CD4-positive, alpha-beta T cell treated with Interleukin-4 for 1 hour (primary cell): ENCODE results near the gene TTYH3.

Experiments
- DNase-seq, 2 donors: peaks; one replicate each; pipeline ENCODE4 v3.0.0-alpha.2; 2020 to 2022

TTYH3 gene

DNA sequence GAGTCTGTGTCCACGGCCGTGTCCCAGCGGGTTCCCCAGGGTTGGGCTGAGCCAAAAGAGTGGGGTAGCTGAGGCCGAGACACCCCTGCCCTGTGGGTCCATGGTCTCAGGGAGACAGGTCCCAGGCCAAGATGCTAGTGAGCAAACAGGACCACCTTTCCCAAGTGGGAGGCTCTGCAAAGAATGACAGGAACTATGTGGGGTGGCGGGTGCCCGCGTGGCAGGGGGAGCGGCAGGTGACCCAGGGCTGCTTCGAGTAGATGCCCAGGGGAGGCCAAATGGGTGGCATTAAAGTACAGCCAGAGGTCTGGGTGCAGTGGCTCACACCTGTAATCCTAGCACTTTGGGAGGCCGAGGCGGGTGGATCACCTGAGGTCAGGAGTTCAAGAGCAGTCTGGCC, 18.2 kb downstream of the TTYH3 start:
- DNase-seq, result no peak

DNA sequence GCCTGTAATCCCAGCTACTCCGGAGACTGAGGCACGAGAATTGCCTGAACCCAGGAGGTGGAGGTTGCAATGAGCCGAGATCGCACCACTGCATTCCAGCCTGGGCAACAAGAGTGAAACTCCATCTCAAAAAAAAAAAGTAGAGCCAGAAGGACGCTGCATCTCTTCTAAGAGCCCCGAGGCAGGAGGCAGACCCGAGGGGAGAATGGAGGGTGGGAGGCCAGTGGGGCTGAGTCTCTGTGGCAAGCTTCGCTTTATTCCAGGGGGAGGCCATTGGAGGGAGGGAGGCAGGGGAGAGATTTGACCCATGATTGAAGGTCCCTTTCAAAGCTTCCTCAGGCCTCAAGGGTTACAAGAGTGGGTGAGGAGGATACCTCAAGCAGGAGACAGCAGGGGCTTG, 18.7 kb downstream of the TTYH3 start:
- no peak for DNase-seq

DNA sequence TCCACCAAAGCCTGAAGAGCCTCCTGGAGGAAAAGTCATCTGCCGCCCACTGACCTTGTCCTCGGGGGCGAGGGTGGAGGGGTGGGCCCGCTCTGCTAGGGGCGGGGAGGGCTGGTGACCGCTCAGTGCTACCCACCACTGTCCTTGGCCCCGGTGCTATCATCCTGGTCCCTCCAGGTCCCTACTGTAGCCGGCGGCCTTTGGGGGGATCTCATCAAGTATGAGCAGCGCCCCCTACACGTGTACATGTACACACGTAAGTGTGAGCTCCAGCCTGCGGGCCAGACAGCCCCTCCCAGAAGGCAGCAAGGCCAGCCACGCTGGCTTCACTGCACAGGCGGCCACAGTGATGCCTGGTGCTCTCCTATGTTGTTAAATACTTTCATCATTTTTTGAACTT, 19.6 kb downstream of the TTYH3 start:
- DNase-seq, result no peak

DNA sequence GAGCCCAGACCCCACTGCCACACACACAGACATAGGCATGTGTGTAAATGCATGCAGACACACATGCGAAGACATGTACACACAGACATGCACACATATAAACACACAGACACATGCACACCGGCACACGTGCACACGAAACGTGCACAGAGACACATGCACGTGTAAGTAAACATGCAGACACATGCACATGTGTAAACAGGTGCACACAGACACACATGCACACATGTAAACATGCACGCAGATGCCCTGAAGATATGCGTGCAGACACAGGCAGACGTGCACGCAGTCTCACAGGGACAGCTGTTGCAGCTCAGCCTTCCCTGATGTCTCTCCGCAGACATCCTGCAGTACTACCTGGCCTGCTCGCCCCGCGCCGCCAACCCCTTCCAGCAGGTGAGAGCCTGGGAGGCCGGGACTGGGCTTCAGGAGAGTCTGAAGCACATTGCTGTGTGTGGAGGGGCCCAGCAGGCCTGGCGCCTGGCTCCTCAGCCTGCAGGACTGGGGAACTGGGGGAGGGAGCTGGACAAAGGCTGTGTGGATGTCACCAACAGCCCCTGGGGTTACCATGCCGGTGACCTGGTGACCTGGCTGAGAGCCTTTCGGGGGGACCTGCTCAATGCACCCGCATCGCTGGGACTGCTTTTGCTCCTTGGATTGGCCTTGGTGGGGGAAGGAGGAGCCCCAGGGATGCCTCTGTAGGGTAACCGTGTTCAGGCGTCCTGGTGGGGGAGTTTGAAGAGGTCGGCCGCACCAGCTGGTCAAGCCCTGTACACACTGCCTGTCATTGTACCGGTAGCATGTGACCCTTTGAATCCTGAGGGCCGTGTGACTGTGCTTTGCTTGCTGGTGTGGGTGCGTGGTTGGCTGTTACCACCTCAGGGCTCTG, 20.3 kb downstream of the TTYH3 start:
- no peak for DNase-seq

DNA sequence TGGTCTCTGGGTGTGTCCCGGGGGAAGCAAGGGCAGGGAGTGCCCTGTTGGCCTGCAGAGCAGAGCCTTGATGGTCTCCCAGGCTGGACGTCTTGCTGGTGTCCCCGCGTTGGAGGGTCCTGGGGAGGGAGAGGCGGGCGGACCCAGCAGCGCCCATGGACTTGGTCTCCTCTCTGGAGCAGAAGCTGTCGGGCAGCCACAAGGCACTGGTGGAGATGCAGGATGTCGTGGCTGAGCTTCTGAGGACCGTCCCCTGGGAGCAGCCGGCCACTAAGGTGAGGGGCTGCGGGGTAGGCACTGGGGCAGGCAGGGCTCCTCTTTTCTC, 20.9 kb downstream of the TTYH3 start:
- DNase-seq, result no peak

DNA sequence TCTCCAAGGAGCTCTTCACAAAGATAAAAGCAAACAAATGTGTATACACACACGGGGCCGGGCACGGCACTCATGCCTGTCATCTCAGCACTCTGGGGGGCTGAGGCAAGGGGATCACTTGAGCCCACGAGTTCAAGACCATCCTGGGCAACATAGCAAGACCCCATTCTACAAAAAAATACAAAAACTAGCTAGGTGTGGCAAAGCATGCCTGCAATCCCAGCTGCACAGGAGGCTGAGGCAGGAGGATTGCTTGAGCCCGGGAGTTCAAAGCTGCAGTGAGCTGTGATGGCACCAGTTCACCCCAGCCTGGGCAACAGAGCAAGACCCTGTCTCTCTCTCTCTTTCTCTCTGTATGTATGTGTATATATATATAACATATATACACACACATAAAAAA, 22.3 kb downstream of the TTYH3 start:
- no peak for DNase-seq

DNA sequence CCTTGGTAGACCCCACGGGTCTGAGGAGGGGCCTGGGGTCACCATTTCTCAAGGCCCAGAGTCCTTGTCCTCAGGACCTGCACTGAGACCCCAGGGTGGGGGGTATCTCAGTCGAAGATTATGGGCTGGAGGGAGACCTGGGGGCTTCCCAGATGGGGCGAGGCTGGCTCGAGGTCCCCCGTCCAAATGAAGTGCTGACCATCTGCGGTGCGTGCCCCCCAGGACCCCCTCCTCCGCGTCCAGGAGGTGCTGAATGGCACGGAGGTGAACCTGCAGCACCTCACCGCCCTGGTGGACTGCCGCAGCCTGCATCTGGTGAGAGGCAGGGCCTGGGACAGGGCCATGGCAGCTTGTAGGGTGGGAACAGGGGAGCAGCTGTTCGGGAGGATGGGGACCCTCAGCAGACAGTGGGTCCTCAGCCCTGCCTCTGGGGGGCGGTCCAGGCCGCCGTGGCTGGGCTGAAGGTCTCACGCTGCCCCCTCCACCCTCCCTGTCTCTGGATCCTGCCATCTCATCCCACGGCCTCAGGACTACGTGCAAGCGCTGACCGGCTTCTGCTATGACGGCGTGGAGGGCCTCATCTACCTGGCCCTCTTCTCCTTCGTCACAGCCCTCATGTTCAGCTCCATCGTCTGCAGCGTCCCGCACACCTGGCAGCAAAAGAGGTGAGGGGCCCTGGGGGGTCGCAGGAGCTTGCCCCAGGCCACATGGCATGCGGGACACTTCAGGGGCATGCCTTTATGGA, 24.3 kb downstream of the TTYH3 start:
- DNase-seq, result no peak

DNA sequence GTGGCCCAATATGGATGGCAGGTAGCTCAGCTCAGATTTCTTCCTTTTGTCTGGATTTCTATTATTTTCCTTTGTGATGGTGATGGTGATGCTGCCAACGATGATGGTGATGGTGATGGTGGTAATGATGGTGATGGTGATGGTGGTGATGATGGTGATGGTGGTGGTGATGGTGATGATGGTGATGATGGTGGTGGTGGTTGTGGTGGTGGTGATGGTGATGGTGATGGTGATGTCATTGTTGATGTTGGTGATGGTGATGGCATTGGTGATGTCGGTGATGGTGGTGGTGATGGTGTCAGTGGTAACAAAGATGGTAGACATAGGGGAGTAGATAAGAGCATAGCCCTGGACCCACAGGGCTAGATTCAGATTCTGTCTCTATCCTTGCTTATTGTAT, 25.4 kb downstream of the TTYH3 start:
- no peak for DNase-seq

DNA sequence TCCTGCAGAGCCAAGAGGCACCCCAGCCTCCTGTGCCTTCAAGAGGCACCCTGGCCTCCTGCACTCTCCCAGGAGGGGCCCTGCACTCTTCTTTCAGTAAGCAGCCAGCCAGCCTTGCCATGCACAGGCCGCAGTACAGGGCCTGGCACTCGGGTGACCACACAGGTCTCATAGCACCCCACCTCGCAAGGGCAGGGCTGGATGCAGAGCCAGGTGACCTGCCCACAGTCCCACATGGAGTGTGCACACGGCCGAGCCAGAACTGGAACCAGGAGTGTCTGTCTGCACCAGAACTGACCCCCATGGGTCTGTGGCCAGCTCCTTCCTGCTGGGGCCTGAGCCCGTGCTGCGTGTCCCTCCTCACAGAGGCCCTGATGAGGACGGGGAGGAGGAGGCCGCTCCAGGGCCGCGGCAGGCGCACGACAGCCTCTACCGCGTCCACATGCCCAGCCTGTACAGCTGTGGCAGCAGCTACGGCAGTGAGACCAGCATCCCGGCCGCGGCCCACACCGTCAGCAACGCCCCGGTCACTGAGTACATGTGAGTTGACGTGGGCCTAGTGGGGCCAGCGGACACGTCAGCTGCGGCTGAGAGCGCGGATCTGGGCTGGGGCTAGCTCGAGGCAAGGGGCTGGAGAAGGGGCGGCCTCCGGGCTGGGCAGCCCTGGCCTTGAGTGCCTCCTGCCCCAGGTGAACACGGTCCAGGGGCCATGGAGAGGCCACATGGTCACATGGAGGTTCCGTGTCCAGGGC, 26.3 kb downstream of the TTYH3 start:
- no peak for DNase-seq

DNA sequence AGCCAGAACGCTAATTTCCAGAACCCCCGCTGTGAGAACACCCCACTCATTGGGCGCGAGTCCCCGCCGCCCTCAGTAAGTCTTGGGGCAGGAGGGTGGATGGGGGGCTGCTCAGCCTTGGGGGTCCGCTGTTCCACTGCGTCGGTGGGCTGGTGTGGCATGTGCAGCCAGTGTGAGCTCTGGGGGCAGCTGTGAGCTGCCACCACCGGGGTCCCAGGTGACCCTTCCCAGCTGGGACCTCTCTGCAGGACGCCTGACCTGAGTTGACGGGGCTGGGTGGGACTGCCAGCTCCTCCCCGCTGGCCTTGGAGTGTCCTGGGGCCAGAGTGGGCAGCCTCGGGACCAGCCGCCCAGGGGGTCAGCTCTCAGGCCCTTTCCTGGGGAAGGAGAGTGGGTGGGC, 27.2 kb downstream of the TTYH3 start:
- no peak for DNase-seq

DNA sequence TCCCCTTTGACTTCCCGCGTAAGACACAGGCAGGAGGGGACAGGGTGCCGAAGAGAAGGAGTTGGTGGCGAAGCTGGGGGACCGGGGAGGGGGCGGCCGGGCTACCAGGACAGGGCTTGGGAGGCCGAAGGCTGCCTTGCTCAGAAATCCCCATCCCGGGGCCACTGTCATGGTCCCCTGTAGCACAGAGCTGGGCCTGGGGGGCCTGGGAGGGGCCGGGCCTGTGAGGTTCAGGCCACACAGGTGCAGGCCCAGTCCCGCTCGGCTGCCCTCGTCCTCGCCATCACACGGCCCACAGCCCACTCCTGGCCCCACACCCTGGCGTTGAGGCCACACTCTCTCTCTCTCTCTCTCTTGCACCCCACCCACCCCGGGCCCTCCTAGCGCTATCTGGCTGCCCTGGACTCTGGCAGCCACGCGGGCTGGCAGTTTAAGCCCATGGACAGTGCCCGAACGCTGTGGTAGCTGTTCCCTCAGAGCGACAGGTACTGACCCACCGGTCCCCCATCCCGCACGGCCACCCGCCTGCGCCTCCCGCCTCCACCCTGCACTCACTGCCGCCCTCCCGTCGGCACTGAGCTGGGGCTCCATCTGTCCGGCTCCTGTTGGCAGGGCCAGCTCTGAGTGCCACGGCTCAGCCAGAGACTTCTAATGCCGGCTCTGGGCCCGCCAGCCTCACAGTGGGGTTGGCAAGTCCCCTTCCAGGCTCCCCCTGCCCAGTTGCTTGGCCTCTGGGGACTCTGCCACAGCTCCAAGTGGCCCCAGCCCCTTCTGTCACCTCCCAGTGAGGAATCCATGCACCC, 28.0 kb downstream of the TTYH3 start:
- no peak for DNase-seq

DNA sequence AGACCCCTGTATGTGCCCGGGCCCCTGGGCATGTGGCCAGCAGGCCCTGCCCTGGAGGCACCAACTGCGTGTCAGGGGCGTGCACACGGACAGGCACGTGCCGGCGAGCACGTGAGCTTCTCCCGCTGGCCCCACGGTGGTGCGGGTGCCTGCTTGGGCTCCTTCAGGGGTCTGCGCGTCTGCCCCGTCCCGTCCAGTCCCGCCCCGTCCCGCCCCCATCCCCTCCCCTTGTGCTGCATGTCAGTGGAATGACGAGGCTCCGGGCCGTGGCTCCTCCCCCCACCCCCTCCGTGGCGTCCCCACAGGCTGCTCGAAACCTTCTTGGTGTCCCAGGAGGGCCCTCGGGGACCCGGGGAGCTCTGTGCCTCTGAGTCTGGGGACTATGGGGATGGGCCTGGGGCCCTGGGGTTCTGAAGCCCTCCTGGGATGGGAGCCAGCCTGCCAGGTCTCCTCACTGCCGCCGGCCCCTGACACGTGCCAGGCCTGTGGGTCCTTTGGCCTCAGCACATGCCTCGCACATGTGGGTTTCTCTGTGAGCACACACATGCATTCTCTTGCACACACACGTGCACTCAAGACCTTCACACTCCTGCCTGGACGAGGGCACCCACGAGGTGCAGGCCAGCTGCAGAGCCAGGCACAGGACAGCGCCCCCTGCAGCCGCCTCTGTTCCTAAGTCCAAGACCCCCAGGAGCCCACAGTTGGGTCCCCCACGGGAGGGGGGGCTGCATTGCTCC, 28.7 kb downstream of the TTYH3 start:
- no peak for DNase-seq

DNA sequence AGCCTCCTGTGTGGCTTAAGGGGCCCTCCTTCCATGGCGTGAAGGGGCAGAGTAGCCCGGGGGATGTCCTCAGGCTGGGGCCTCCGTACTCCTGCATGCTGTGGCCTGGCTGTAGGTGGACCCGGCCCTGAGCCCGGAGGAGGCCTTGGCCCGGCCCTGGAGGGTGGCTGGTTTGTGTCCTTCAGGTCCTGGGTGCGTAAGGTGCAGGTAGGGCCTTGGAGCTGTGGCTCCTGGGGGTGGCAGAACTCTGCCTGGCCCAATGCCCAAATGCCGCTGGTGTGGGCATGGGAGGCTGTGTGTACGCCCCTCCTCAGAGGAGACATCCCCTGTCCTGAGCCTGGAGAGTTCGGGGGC, 29.3 kb downstream of the TTYH3 start:
- DNase-seq, result no peak

DNA sequence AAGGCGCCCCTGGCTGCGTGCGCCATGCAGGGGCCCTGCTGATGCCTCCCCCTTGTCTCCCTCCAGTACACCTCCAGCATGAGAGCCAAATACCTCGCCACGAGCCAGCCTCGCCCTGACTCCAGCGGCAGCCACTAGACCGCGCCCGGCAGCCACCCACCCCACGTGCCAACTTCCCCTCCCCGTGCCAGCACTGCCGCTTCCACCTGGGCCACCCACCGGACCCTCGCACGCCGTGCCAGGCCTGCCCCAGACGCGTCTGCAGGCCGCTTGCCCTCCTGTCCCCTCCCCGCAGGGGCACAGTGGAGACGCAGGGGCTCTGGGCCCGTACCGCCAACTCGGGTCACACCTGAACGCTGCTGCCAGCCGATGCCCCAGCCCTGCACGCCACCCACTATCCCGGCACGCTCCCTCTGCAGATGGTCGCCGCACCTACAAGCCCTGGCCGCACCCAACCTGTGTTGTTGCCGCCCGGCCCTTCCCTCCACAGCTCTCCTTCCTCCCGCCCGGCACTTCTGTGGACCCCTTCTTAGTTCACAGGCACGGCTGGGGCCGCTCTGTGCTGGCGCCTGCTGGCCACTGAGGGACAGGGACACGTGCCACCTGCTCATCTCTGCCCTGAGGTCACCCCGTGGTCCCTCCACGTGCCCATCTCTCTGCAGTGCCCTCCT, 30.0 kb downstream of the TTYH3 start:
- no peak for DNase-seq

DNA sequence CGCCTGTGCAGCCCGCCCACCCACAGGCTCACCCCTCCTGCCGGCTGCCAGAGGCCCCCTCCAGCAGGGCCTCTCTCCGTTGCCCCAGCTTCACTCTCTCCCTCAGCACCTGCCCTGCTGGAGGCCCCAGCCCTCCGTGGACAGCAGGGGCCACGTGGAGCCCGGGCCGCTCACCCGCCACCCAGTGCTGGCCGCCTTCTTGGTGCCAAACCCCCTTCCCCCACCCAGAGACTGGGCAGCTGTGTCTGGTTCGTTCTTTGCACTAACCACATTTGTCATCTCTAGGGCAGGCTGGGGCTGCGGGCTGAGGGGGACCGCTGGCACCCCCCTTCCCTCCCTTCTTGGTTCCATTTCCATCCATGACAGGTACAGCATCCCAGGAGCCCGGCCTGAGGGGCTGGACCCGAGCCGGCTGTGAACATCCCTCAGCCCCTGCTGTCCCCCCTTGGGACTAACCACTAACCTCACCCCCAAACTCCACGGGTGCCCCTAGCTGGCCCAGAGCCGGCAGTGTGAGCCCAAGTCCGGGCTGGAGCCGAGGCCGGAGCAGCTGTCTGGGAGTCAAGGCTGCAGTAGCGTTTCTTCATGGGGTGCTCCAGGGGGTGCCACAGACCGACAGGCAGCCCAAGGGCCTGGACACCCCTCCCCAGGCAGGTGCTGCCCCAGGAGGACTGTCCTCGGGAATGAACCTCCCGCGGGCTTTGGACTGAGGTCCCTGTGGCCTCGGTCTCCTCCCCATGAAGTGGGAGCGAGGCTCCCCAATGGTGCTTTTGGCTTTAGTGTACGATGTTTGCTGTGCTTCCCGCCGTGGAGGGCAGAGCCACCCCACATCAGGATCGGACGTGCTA, 30.7 kb downstream of the TTYH3 start:
- no peak for DNase-seq

DNA sequence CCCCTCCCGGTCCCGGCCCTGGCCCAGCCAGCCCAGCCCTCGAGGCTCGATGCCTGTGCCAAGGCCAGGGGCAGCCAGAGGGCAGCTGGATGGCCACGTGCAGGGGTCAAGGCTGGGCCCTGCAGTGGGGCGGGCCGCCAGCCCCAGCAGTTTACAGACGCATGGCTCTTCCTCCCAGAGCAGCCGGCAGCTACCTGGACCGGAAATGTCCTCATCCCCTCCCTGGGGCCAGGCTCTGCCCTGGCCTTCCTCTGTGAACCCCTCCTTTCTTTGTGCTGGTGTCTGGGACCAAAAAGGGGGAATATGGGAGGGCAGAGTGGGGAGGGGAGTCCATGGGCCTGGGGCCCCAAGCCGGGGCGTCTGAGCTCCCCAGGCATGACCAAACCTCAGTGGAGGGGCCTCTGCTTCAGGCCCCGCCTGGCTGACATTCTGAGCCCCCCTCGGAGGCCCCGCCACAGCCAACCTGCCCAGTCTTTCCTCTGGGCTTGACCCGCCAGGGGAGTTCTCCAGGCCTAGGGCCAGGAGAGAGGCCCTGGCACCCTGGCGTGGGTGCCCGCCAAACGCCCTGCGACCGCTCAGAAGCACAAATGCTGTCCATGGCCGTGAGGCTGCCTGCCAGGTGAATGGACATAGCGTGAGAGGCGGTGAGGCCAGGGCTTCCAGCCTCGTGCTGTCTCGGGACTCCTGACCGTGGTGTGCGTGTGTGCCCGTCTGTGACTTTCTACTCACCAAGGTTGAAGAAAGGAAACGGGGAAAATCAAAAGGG, 31.5 kb downstream of the TTYH3 start:
- no peak for DNase-seq

DNA sequence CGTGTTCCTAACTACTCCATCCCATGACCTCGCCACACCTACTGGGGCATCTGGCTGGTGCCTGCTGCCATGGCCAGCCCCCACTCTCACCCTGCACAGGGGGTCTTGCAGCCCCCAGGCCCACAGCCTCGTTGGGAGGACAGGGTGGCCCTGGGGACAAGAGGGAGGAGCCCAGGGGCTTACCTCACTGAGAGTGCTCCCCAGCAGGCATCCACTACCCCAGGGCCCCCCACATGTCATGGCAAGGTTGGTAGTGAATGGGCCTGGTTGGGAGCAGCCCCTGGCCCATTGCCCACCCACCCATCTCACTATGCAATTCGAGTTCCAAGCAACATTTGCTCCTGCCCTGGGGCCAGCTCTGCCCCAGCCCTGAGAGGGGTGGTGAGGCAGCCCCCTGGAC, 32.2 kb downstream of the TTYH3 start:
- DNase-seq, result no peak

DNA sequence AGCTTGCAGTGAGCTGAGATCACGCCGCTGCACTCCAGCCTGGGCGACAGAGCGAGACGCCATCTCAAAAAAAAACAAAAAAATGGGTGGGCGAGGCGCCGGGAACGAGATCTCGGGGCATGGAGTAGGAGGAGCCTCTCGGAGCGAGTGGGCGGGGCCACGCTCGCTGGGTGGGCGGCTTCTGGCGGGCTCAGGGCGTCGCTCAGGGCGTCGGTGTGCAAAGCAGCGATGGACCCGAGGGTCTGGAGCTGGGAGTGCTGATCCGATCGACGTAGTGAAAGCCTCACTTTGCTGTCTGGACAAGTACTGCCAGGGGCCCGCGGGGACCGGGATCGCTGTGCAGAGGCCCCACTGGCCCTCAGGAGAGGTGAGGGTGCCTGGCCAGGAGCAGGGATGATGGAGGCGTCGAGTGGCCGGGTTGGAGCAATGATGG, 33.6 kb downstream of the TTYH3 start:
- DNase-seq, result no peak

DNA sequence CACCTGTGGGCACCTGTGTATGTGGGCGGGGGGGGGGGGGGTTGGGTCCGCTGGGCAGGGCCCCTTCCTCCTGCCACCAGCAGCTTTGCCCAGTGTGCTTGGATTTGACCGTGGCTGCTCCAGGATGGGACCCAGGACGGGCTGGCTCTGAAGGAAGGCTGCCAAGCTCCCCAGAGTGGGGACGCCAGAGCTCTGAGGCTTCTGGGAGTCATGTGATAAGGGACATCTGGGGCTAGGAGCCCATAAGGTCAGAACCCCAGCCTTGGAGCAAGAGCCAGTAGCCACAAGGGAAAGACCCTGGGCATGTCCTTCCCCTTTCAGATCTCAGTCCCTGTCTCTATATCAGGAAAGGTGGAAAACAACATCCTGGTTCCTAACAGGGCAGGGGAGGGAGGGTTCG, 34.4 kb downstream of the TTYH3 start:
- no peak for DNase-seq
